ENCODE measurements around the gene DNPEP. TPM values are rescaled to one million over a fixed set of nuclear protein-coding genes. Genes with fewer than 3 reads are reported as not detected.
A peak's percentile ranks its signal among the peaks of the same experiment; 100 is the strongest.
"Not testable (repeated sequence)": the region's sequence is repeated elsewhere in the genome, so short reads cannot be mapped to it uniquely, and the experiment has no call there.

Gene DNPEP
- total and polyA plus RNA-seq, 9 donors, result 23.4 to 72.9 (median 61.8) TPM

DNA sequence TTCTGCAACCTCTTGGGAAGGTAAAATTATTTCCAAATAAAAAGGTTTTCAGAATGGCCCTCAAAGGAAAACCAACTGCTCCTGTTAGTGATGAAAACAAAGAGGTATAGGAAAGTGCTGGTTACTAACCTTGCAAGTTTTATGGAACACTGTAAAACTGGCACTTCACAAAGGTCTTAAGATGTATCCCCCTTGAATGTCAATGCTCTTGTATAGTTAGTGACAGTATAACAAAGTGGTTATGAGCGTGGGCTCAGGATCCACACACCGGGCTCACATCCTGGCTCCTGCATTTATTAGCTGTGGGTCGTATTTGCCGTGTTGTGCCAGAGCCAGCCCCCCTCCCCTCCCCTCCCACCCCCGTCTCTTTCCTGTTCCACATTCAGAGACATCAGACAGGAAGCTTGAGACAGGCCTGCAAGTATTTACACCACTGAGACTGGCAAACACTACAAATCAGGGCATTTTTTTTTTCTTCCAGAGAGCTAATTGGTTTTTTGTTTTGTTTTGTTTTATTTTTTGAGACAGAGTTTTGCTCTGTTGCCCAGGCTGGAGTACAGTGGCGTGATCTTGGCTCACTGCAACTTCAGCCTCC, 9.2 kb upstream of the DNPEP start:
- DNase-seq, result no peak
- no peaks in the 10 kb centered on the region for H3K27me3 ChIP-seq

DNA sequence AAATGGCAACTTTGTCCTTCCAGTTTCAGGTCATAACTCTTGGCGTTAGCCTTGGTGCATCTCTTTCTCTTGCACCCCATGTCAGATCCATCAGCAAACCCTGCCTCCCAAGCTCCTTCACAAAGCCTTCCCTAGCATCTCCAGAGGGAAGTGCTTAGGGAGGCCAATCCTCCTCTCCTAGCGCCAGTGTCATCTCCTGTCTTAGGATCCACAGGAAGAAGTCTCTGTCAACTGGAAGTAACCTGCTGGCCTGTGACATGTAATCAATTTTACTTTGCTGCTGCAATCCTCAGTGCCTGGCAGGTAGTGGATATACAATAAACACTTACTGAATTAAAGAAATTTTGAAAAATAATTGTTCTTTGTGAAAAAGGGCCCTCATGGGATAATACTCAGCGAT, 7.9 kb upstream of the DNPEP start:
- intact Hi-C loops (cut with DNase I), result no loop called here
- no peak for TF ChIP-seq EP300 (IDR thresholded peaks at IDR 0.05)
- TF ChIP-seq, protein P1, sequence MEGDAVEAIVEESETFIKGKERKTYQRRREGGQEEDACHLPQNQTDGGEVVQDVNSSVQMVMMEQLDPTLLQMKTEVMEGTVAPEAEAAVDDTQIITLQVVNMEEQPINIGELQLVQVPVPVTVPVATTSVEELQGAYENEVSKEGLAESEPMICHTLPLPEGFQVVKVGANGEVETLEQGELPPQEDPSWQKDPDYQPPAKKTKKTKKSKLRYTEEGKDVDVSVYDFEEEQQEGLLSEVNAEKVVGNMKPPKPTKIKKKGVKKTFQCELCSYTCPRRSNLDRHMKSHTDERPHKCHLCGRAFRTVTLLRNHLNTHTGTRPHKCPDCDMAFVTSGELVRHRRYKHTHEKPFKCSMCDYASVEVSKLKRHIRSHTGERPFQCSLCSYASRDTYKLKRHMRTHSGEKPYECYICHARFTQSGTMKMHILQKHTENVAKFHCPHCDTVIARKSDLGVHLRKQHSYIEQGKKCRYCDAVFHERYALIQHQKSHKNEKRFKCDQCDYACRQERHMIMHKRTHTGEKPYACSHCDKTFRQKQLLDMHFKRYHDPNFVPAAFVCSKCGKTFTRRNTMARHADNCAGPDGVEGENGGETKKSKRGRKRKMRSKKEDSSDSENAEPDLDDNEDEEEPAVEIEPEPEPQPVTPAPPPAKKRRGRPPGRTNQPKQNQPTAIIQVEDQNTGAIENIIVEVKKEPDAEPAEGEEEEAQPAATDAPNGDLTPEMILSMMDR (IDR thresholded peaks at IDR 0.05), result no peak
- no peak for TF ChIP-seq POLR2A (IDR thresholded peaks at IDR 0.05)
- WGBS, 3 donors, result 91 to 96% (median 94%) methylated on average over 3 of the region's 3 CpGs

More for the DNA sequence above, 9.2 kb upstream of the DNPEP start:
- Histone ChIP-seq H3K36me3 (no peaks in the 10 kb centered on the region), H3K4me3 (no peak overlapping the region), H3K4me1 (ENCODE audit: insufficient read depth) (no peaks in the 10 kb centered on the region), H3K27ac (no peak overlapping the region), H3K9me3 (no peaks in the 10 kb centered on the region)
- intact Hi-C loops (cut with DNase I), result no loop called here
- 58 to 75% (median 73%) methylated on average over 6 of the region's 6 CpGs for WGBS, 3 donors
- TF ChIP-seq, protein P1 (IDR thresholded peaks at IDR 0.05), result no peak
- TF ChIP-seq POLR2A (IDR thresholded peaks at IDR 0.05), result no peak
- TF ChIP-seq EP300 (IDR thresholded peaks at IDR 0.05), result no peak

GRCh38 chr2:219395056-219395455, 7.3 kb upstream of the DNPEP start:
- H3K4me3 ChIP-seq; DNase-seq; H3K9me3 ChIP-seq; intact Hi-C loops (cut with DNase I); H3K36me3 ChIP-seq; H3K27me3 ChIP-seq; H3K27ac ChIP-seq; H3K4me1 ChIP-seq (ENCODE audit: insufficient read depth): not testable (repeated sequence)
- 93 to 94% (median 94%) methylated on average over 9 of the region's 9 CpGs for whole genome bisulfite sequencing, 3 donors

More for the DNA sequence above, 7.9 kb upstream of the DNPEP start:
- Histone ChIP-seq H3K27ac (no peak overlapping the region), H3K27me3 (no peaks in the 10 kb centered on the region), H3K4me3 (no peak overlapping the region), H3K36me3 (no peaks in the 10 kb centered on the region), H3K4me1 (ENCODE audit: insufficient read depth) (no peaks in the 10 kb centered on the region), H3K9me3 (no peaks in the 10 kb centered on the region)
- no peak for DNase-seq

GRCh38 chr2:219392754-219393153, 5.0 kb upstream of the DNPEP start:
- Histone ChIP-seq H3K9me3 (no peaks in the 10 kb centered on the region), H3K27ac (no peak overlapping the region), H3K27me3 (no peaks in the 10 kb centered on the region), H3K4me1 (ENCODE audit: insufficient read depth) (no peaks in the 10 kb centered on the region), H3K4me3 (no peak overlapping the region), H3K36me3 (no peaks in the 10 kb centered on the region)
- 82 to 88% (median 88%) methylated on average over 9 of the region's 9 CpGs for WGBS, 3 donors
- no peak for DNase-seq
- no peak for TF ChIP-seq EP300 (IDR thresholded peaks at IDR 0.05)
- TF ChIP-seq, protein P1 (IDR thresholded peaks at IDR 0.05), result no peak
- TF ChIP-seq POLR2A (IDR thresholded peaks at IDR 0.05), result no peak
- intact Hi-C loops (cut with DNase I), result no loop called here

DNA sequence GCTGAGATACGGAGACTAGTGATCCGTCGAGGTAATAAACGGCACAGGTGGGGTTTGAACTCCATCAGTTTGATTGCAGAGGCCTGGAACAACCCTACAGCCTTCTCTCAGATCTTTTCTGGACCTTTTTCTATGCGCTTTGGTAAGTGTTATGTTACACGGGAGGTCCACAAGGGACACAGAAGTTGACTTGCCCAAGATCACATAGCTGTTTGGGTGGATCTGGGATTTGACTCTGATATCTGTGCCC, 1.1 kb upstream of the DNPEP start:
- no peaks in the 10 kb centered on the region for H3K27me3 ChIP-seq
- WGBS, 3 donors, result 37 to 50% (median 45%) methylated on average over 6 of the region's 6 CpGs

More for the DNA sequence above, 1.1 kb upstream of the DNPEP start:
- DNase-seq, result no peak
- intact Hi-C loops (cut with DNase I), result loop anchor here in 2 of 4 donors (5.0 to 10.0 kb wide), 3 partner anchors 112 to 227 kb away; partner anchors contain the start of genes NHEJ1 (in 2 of the 2) and DNAJB2 (in 1 of the 2)
- H3K36me3 ChIP-seq, result no peaks in the 10 kb centered on the region
- TF ChIP-seq, protein P1 (IDR thresholded peaks at IDR 0.05), result no peak
- TF ChIP-seq EP300 (IDR thresholded peaks at IDR 0.05) (no peak), POLR2A (IDR thresholded peaks at IDR 0.05) (no peak)
- H3K4me1 ChIP-seq (ENCODE audit: insufficient read depth), result peaks cover 6% of the 10 kb centered on the region
- peak overlapping the region; percentile 30 for H3K4me3 ChIP-seq
- H3K9me3 ChIP-seq, result no peaks in the 10 kb centered on the region
- peak overlapping the region in 1 of 2 donors; percentile 79 for H3K27ac ChIP-seq
